H1 (cell line): ENCODE results near the gene TMEM135. TPM values are rescaled to one million over a fixed set of nuclear protein-coding genes. Genes with fewer than 3 reads are reported as not detected.

ENCODE experiments used
- CTCF ChIA-PET: fragments of 300-600 bp; sonication (Branson Sonifier 250); formaldehyde crosslinking; loops from one replicate; lab custom pipeline; 2021; ENCODE audit not compliant: partially characterized antibody; lab: Charles Lee
- POLR2A ChIA-PET: fragments of 300-600 bp; sonication (Branson Sonifier 250); formaldehyde crosslinking; loops from one replicate; lab custom pipeline; 2021; ENCODE audit warnings: inconsistent platforms; ENCODE audit not compliant: partially characterized antibody; lab: Charles Lee
- DNase-seq, 2 experiments: peaks; one replicate each; pipeline versions ENCODE4 v3.0.0 to v3.0.0-alpha.2; 2010 to 2022; ENCODE audit warnings: low spot score in 2 of 2, low read depth in 1 of 2, mixed read lengths in 1 of 2
- FAIRE-seq: peaks from 2 replicates; lab custom pipeline; 2011; peaks lifted over from hg19 to GRCh38; lab: Jason Lieb, UNC
- H2AFZ ChIP-seq: 2 replicates; pipeline ENCODE4 v1.8.1; 2012; ENCODE audit warnings: low read length, inconsistent platforms
- H2AK5ac ChIP-seq: 2 replicates; pipeline ENCODE4 v1.6.1; 2013; ENCODE audit warnings: low read depth, low read length
- H2BK120ac ChIP-seq: replicated peaks from 2 replicates; pipeline ENCODE3; 2013; ENCODE audit warnings: low read depth, low read length, inconsistent platforms
- H2BK12ac ChIP-seq: 2 replicates; pipeline ENCODE4 v1.6.1; 2013; ENCODE audit warnings: low read depth, low read length
- H2BK15ac ChIP-seq: 2 replicates; pipeline ENCODE4 v1.6.1; 2013; ENCODE audit warnings: low read length
- H2BK20ac ChIP-seq: 2 replicates; pipeline ENCODE4 v1.6.1; 2013; ENCODE audit warnings: low read length
- H2BK5ac ChIP-seq: 2 replicates; pipeline ENCODE4 v1.6.1; 2013; ENCODE audit warnings: low read depth, low read length
- H3K14ac ChIP-seq: 2 replicates; pipeline ENCODE4 v1.6.1; 2013; ENCODE audit warnings: inconsistent platforms; ENCODE audit not compliant: insufficient read length
- H3K18ac ChIP-seq: 2 replicates; pipeline ENCODE4 v1.6.1; 2013; ENCODE audit warnings: low read length; ENCODE audit errors: extremely low read depth
- H3K23ac ChIP-seq: 2 replicates; pipeline ENCODE4 v1.6.1; 2013; ENCODE audit warnings: inconsistent platforms; ENCODE audit not compliant: insufficient read length
- H3K23me2 ChIP-seq: 2 replicates; pipeline ENCODE4 v1.6.1; 2013; ENCODE audit warnings: low read depth, low read length
- H3K27ac ChIP-seq: 2 replicates; pipeline ENCODE4 v1.6.1; 2011; ENCODE audit warnings: low read depth, low read length, inconsistent platforms
- H3K27me3 ChIP-seq, 4 experiments: replicated peaks in 1 of 4; 1 replicate in 1 of 4; 2 replicates in 3 of 4; pipeline versions ENCODE4 v1.6.1 to v1.8.1; 2011 to 2013; ENCODE audit warnings: low read length in 3 of 4, mild to moderate bottlenecking in 3 of 4, inconsistent platforms in 2 of 4, mixed read lengths in 2 of 4, moderate library complexity in 1 of 4; ENCODE audit not compliant: control insufficient read depth in 3 of 4, insufficient read depth in 3 of 4; ENCODE audit errors: extremely low read depth in 1 of 4
- H3K36me3 ChIP-seq, 4 experiments: 2 replicates each; pipeline versions ENCODE4 v1.6.1 to v1.8.1; 2011 to 2013; ENCODE audit warnings: mild to moderate bottlenecking in 4 of 4, low read length in 3 of 4, moderate library complexity in 2 of 4, control low read depth in 1 of 4, inconsistent platforms in 1 of 4; ENCODE audit not compliant: insufficient read depth in 4 of 4, control insufficient read depth in 2 of 4
- H3K4ac ChIP-seq: replicated peaks from 2 replicates; pipeline ENCODE3; 2013; ENCODE audit warnings: low read length, low read depth, mixed read lengths, inconsistent platforms; ENCODE audit not compliant: insufficient read length
- H3K4me1 ChIP-seq, 4 experiments: replicated peaks in 1 of 4; 1 replicate in 1 of 4; 2 replicates in 3 of 4; pipeline versions ENCODE4 v1.6.1 to v1.8.1; 2011 to 2013; ENCODE audit warnings: low read length in 3 of 4, inconsistent platforms in 2 of 4, mixed read lengths in 1 of 4; ENCODE audit not compliant: insufficient read depth in 4 of 4, control insufficient read depth in 3 of 4
- H3K4me2 ChIP-seq, 2 experiments: 2 replicates each; pipeline versions ENCODE4 v1.6.1 to v1.8.1; 2011 to 2013; ENCODE audit warnings: low read depth in 2 of 2, low read length in 2 of 2, control low read depth in 1 of 2, inconsistent platforms in 1 of 2, mild to moderate bottlenecking in 1 of 2; ENCODE audit not compliant: insufficient read depth in 1 of 2
- H3K4me3 ChIP-seq, 4 experiments: fragments of 200-600, 300-600 bp in 1 of 4; sonication (generic), shearing (Covaris generic), sonication (Bioruptor Twin) in 1 of 4; 2 replicates each; pipeline versions ENCODE4 v1.5.1 to v1.8.1; 2011 to 2016; ENCODE audit warnings: low read length in 4 of 4, low read depth in 3 of 4, control low read depth in 2 of 4, inconsistent platforms in 2 of 4, mild to moderate bottlenecking in 2 of 4, mixed read lengths in 1 of 4, moderate library complexity in 1 of 4; ENCODE audit not compliant: insufficient read depth in 2 of 4; ENCODE audit errors: extremely low read depth in 1 of 4
- H3K56ac ChIP-seq: replicated peaks from 2 replicates; pipeline ENCODE3; 2013; ENCODE audit warnings: low read depth, mild to moderate bottlenecking, mixed read lengths, low read length, inconsistent platforms; ENCODE audit not compliant: insufficient read length
- H3K79me1 ChIP-seq: 2 replicates; pipeline ENCODE4 v1.6.1; 2013; ENCODE audit warnings: low read depth, low read length, control low read depth
- H3K79me2 ChIP-seq, 2 experiments: 2 replicates each; pipeline versions ENCODE4 v1.6.1 to v1.8.1; 2012 to 2013; ENCODE audit warnings: low read length in 2 of 2, mild to moderate bottlenecking in 2 of 2, inconsistent platforms in 1 of 2; ENCODE audit not compliant: insufficient read depth in 2 of 2, control insufficient read depth in 1 of 2
- H3K9ac ChIP-seq, 4 experiments: replicated peaks in 1 of 4; 1 replicate in 1 of 4; 2 replicates in 3 of 4; pipeline versions ENCODE4 v1.6.1 to v1.8.1; 2011 to 2013; ENCODE audit warnings: low read depth in 3 of 4, low read length in 3 of 4, control low read depth in 2 of 4, mild to moderate bottlenecking in 2 of 4, moderate library complexity in 2 of 4, inconsistent platforms in 1 of 4; ENCODE audit errors: extremely low read depth in 1 of 4
- H3K9me3 ChIP-seq, 2 experiments: 2 replicates each; pipeline versions ENCODE4 v1.6.1 to v1.8.1; 2012 to 2013; ENCODE audit warnings: mild to moderate bottlenecking in 2 of 2, moderate library complexity in 2 of 2, control low read depth in 1 of 2, inconsistent platforms in 1 of 2, low read depth in 1 of 2, low read length in 1 of 2, mixed read lengths in 1 of 2; ENCODE audit not compliant: insufficient read depth in 2 of 2
- H4K20me1 ChIP-seq, 2 experiments: replicated peaks in 1 of 2; 2 replicates each; pipeline versions ENCODE3 to v1.8.1; 2011 to 2013; ENCODE audit warnings: inconsistent platforms in 2 of 2, low read length in 2 of 2, mild to moderate bottlenecking in 1 of 2; ENCODE audit not compliant: insufficient read depth in 2 of 2, control insufficient read depth in 1 of 2
- H4K5ac ChIP-seq: 2 replicates; pipeline ENCODE4 v1.6.1; 2013; ENCODE audit warnings: low read length, low read depth, mixed read lengths, inconsistent platforms; ENCODE audit not compliant: insufficient read length
- H4K8ac ChIP-seq: 2 replicates; pipeline ENCODE4 v1.8.0; 2013; ENCODE audit warnings: mild to moderate bottlenecking, moderate library complexity, low read length, inconsistent platforms; ENCODE audit not compliant: insufficient read depth; ENCODE audit errors: extremely low read depth
- H4K91ac ChIP-seq: replicated peaks from 2 replicates; pipeline ENCODE3; 2013; ENCODE audit warnings: low read length, mixed read lengths, inconsistent platforms; ENCODE audit not compliant: insufficient read length
- ASH2L ChIP-seq: fragments of 200-600, 300-600 bp; sonication (generic); IDR thresholded peaks from one replicate; pipeline ENCODE4 v1.7.1; 2017; ENCODE audit warnings: low read length
- CBX5 ChIP-seq: fragments of 300-800, 300-1000 bp; sonication (generic); IDR thresholded peaks from 2 replicates; pipeline ENCODE4 v1.7.1; 2016; ENCODE audit warnings: antibody characterized with exemption, low read length, low read depth
- CEBPB ChIP-seq: IDR thresholded peaks from 2 replicates; pipeline ENCODE4 v1.6.1; 2012; ENCODE audit warnings: low read depth, low read length
- CHD2 ChIP-seq: IDR thresholded peaks from 2 replicates; pipeline ENCODE4 v1.6.1; 2012; ENCODE audit warnings: low read length, improper control_type of control experiment
- FOSL1 ChIP-seq: IDR thresholded peaks from 2 replicates; pipeline ENCODE4 v1.6.1; 2011; ENCODE audit warnings: mild to moderate bottlenecking, low read depth, low read length, moderate library complexity; ENCODE audit not compliant: insufficient read depth
- JUND ChIP-seq: IDR thresholded peaks from 2 replicates; pipeline ENCODE4 v1.6.1; 2011; ENCODE audit warnings: mild to moderate bottlenecking, improper control_type of control experiment, low read length
- KDM4A ChIP-seq: IDR thresholded peaks from one replicate; pipeline ENCODE4 v1.7.1; 2012; ENCODE audit warnings: low read depth, mild to moderate bottlenecking, moderate library complexity, low read length, inconsistent platforms; ENCODE audit not compliant: severe bottlenecking
- POLR2A ChIP-seq, 2 experiments: IDR thresholded peaks; 1 replicate in 1 of 2; 2 replicates in 1 of 2; pipeline ENCODE4 v1.6.1; 2011; ENCODE audit warnings: low read depth in 2 of 2, low read length in 2 of 2, mild to moderate bottlenecking in 2 of 2; ENCODE audit errors: control extremely low read depth in 1 of 2
- RXRA ChIP-seq: IDR thresholded peaks from 2 replicates; pipeline ENCODE4 v1.6.1; 2011; ENCODE audit warnings: low read depth, mild to moderate bottlenecking, low read length, moderate library complexity; ENCODE audit not compliant: insufficient read depth
- WGBS, 2 experiments: shearing (Covaris generic) in 1 of 2; methylation state at CpG; one replicate each; pipeline versions ENCODE4 v1.1.6 to v1.1.7; 2013 to 2015; ENCODE audit warnings: low lambda C conversion rate in 2 of 2, mixed read lengths in 2 of 2, inconsistent platforms in 1 of 2, low coverage in 1 of 2, missing lambda C conversion rate in 1 of 2; ENCODE audit not compliant: insufficient replicate concordance in 2 of 2, insufficient coverage in 1 of 2, insufficient read length in 1 of 2; ENCODE audit errors: extremely low coverage in 1 of 2, missing lambda C conversion rate in 1 of 2; 5-methylcytosine and 5-hydroxymethylcytosine counted together
- polyA plus RNA-seq, 7 experiments: library from polyadenylated mRNA; depleted of rRNA in 3 of 7; stranded (reverse) in 5 of 7; unstranded in 2 of 7; fragments of >200 nt in 5 of 7; fragments of 200-250 nt in 2 of 7; gene quantifications; 1 replicate in 5 of 7; 2 replicates in 1 of 7; 4 replicates in 1 of 7; pipeline versions ENCODE4 v1.2.1 to v1.2.3, GENCODE V29; 2011 to 2013; ENCODE audit warnings: missing spikeins in 2 of 7, mixed read lengths in 2 of 7
- total RNA-seq: library from RNA; stranded (reverse); fragmentation: NEBNext Ultra II Directional; extraction: Animal tissue kit (Norgen Biotek cat#: 25700); gene quantifications from 2 replicates; pipeline ENCODE4 v1.2.1, GENCODE V29; 2021
- TF ChIP-seq, protein P1 (sequence below): IDR thresholded peaks from 2 replicates; pipeline ENCODE4 v1.6.1; 2012; ENCODE audit warnings: inconsistent platforms
- TF ChIP-seq, protein P2 (sequence below): IDR thresholded peaks from 2 replicates; pipeline ENCODE4 v1.6.1; 2011; ENCODE audit warnings: low read depth, mild to moderate bottlenecking, low read length; ENCODE audit not compliant: insufficient read depth
- TF ChIP-seq, protein P3 (sequence below): IDR thresholded peaks from 2 replicates; pipeline ENCODE4 v1.6.1; 2012; ENCODE audit warnings: inconsistent platforms

Gene TMEM135
- total and polyA plus RNA-seq, 2 of the 8 experiments (the other 6 are each of a cell fraction or from before 2014, with no cell fraction given) = 9.3 to 31.3 TPM

DNA sequence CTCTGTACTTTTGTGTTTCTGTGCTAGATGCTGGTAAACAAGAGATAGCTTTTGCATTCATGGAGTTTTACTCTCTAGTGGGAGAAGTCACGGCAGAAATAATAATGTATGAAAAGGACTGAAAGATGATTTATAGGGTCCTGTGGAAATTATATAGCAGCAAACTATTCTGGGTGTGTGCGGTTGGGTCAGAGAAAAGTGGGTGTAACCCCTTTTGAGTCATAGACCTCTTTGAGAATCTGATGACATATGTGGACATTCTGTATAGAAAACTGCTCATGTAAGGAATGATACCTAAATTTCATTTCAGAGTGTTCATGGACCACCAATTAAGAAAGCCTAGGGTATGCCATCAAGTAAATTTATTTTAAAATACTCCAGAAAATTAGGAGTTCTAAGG is 54.4 kb downstream of the TMEM135 start:
- H3K4me1 ChIP-seq = no peaks in the 10 kb centered on the region
- peaks cover 0 to 12% (median 0%) of the 10 kb centered on the region in 4 experiments; a peak in 3 of 8 replicates for H3K36me3 ChIP-seq

More for the DNA sequence above, 54.4 kb downstream of the TMEM135 start:
- Histone ChIP-seq H3K23ac (no peak overlapping the region), H3K9ac (no peak overlapping the region), H3K4me3 (no peak overlapping the region), H4K8ac (no peak overlapping the region), H3K27ac (no peak overlapping the region), H2BK15ac (no peak overlapping the region), H2BK120ac (no peak overlapping the region), H2BK12ac (no peak overlapping the region), H2BK20ac (no peak overlapping the region), H3K9me3 (peaks cover under 1 to 7% of the 10 kb centered on the region in 2 experiments; a peak in 1 of 4 replicates), H3K27me3 (no peaks in the 10 kb centered on the region), H2AK5ac (no peak overlapping the region), H3K79me1 (no peaks in the 10 kb centered on the region), H2AFZ (no peak overlapping the region), H3K18ac (no peak overlapping the region), H3K79me2 (no peaks in the 10 kb centered on the region), H3K14ac (no peak overlapping the region), H3K56ac (no peak overlapping the region), H3K23me2 (no peaks in the 10 kb centered on the region), H4K20me1 (no peaks in the 10 kb centered on the region), H3K4ac (no peak overlapping the region), H4K91ac (no peak overlapping the region), H2BK5ac (no peak overlapping the region), H4K5ac (no peak overlapping the region), H3K4me2 (no peak overlapping the region)
- no peak for DNase-seq
- TF ChIP-seq POLR2A (IDR thresholded peaks at IDR 0.05; ENCODE audit: control extremely low read depth in 1 of 2, low read depth in 2 of 2, low read length in 2 of 2) (no peak), CBX5 (no peak), FOSL1 (no peak), RXRA (no peak), ASH2L (no peak), JUND (no peak), CHD2 (no peak), CEBPB (no peak), KDM4A (no peak)
- TF ChIP-seq, protein P1, sequence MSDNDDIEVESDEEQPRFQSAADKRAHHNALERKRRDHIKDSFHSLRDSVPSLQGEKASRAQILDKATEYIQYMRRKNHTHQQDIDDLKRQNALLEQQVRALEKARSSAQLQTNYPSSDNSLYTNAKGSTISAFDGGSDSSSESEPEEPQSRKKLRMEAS = no peak
- TF ChIP-seq, protein P2, sequence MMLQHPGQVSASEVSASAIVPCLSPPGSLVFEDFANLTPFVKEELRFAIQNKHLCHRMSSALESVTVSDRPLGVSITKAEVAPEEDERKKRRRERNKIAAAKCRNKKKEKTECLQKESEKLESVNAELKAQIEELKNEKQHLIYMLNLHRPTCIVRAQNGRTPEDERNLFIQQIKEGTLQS = no peak
- TF ChIP-seq, protein P3, sequence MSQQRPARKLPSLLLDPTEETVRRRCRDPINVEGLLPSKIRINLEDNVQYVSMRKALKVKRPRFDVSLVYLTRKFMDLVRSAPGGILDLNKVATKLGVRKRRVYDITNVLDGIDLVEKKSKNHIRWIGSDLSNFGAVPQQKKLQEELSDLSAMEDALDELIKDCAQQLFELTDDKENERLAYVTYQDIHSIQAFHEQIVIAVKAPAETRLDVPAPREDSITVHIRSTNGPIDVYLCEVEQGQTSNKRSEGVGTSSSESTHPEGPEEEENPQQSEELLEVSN = no peak
- FAIRE-seq = no peak
- ChIA-PET POLR2A (no interaction called here), CTCF (interaction anchor here (0.8 kb wide), 1 partner anchor 17 kb away, joined by 3 read pairs; no protein-coding TSS in a partner anchor)
- WGBS, 2 experiments = 91% methylated on average over 2 of the region's 2 CpGs; no CpG with 5 or more reads in 1 of the 2 experiments
